Lung (tissue), 13 donors: ENCODE data around the gene GPR107. TPM values are rescaled to one million over a fixed set of nuclear protein-coding genes. Genes with fewer than 3 reads are reported as not detected.

ENCODE experiments used
- ATAC-seq: fragments of 200-7000 bp; cut with Tn5 transposase; one replicate; pipeline ENCODE4 v1.9.1; 2020; ENCODE audit warnings: moderate number of reproducible peaks; ENCODE audit not compliant: insufficient read depth, low FRiP score
- DNase-seq, 3 donors: peaks; one replicate each; pipeline ENCODE4 v3.0.0-alpha.2; 2013 to 2017
- H3K27ac ChIP-seq, 2 donors: one replicate each; pipeline ENCODE4 v1.5.1; 2013; ENCODE audit warnings: mild to moderate bottlenecking in 2 of 2, moderate library complexity in 2 of 2, control low read depth in 1 of 2, inconsistent platforms in 1 of 2, low read depth in 1 of 2, low read length in 1 of 2
- H3K27me3 ChIP-seq, 3 donors: one replicate each; pipeline ENCODE4 v1.5.1; 2013; ENCODE audit warnings: low read length in 2 of 3; ENCODE audit not compliant: control insufficient read depth in 3 of 3, insufficient read depth in 3 of 3
- H3K36me3 ChIP-seq, 4 donors: one replicate each; pipeline ENCODE4 v1.5.1; 2013; ENCODE audit warnings: low read length in 4 of 4, mild to moderate bottlenecking in 1 of 4, moderate library complexity in 1 of 4; ENCODE audit not compliant: control insufficient read depth in 4 of 4, insufficient read depth in 4 of 4
- H3K4me1 ChIP-seq, 5 donors: one replicate each; pipeline ENCODE4 v1.5.1; 2013; ENCODE audit warnings: low read length in 5 of 5, mild to moderate bottlenecking in 2 of 5, moderate library complexity in 1 of 5; ENCODE audit not compliant: control insufficient read depth in 5 of 5, insufficient read depth in 5 of 5
- H3K4me3 ChIP-seq: one replicate; pipeline ENCODE4 v1.5.1; 2013; ENCODE audit warnings: mild to moderate bottlenecking, control low read depth, moderate library complexity
- H3K9ac ChIP-seq, 2 donors: one replicate each; pipeline ENCODE4 v1.5.1; 2013; ENCODE audit warnings: low read length in 2 of 2, control low read depth in 1 of 2; ENCODE audit not compliant: insufficient read depth in 1 of 2
- H3K9me3 ChIP-seq, 4 donors: one replicate each; pipeline ENCODE4 v1.5.1; 2013; ENCODE audit warnings: low read length in 3 of 4, mild to moderate bottlenecking in 1 of 4, moderate library complexity in 1 of 4; ENCODE audit not compliant: control insufficient read depth in 4 of 4, insufficient read depth in 3 of 4
- WGBS, 2 donors: extraction: QIAGEN DNeasy Blood & Tissue Kit; methylation state at CpG; one replicate each; pipeline ENCODE4 v1.1.7; 2013; 5-methylcytosine and 5-hydroxymethylcytosine counted together
- polyA plus RNA-seq, 2 donors: library from polyadenylated mRNA; stranded (reverse); fragments of 200-250 nt; gene quantifications; one replicate each; pipeline ENCODE4 v1.2.1, GENCODE V29; 2013
- small RNA-seq: library from RNA; depleted of rRNA; stranded (forward); fragments of <200 nt; gene quantifications from one replicate; pipeline ENCODE3, GENCODE V24; 2014; ENCODE audit warnings: low replicate concordance
- total RNA-seq, 2 donors: library from RNA; depleted of rRNA in 1 of 2; stranded (reverse); fragments of >200 nt in 1 of 2; gene quantifications; one replicate each; pipeline ENCODE4 v1.2.1, GENCODE V29; 2014 to 2021
- TF ChIP-seq, protein P1 (sequence below): IDR thresholded peaks from 2 replicates; pipeline ENCODE4 v1.5.1; 2012; ENCODE audit warnings: mild to moderate bottlenecking; ENCODE audit errors: control extremely low read depth, extremely low read depth
- donor health status: control.
- donor health status: control.
- donor health status: Bipolar disorder and iron deficiency.
- donor health status: healthy.
- donor health status: DM: yes; HTN: yes; CAD: no.

GPR107 gene
- total and polyA plus RNA-seq, 4 donors, result 11.0 to 180 (median 33.2) TPM

DNA sequence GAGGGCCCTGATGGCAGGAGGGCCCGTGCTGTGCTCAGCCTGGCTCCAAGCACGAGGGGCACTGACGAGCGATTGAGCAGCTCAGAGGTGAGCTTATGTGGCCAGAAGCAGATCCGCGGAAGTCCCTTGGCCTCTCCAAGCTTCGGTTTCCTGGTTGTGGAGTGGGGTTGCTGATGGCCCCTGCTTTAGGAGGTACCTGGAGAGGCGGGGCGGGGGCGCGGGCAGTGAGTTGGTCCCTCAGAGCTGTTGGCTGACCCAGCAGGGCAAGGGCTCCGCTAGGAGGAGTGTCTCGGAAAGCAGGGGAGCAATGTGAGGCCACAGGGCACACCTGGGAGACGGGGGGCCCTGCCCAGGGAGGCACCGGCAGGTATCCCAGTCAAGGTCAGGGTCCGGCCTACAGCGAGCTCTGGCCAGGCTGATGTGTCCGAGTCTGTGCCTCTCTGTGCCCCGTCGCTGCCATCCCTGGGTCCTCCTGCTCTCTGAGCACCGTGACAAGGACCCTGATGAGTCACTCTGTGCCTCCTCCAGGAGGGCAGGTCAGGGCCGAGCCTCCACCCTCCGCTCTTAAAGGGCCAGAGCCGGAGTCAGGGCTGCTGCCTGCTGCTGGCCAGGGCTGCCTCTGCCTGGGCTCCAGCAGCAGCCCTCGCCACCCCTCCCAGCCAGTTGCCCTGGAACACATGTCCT, 133.3 kb downstream of the GPR107 start:
- Histone ChIP-seq H3K36me3 (no peaks in the 10 kb centered on the region), H3K27ac (no peak overlapping the region), H3K27me3 (no peaks in the 10 kb centered on the region), H3K4me1 (peaks cover 0 to 37% (median 4%) of the 10 kb centered on the region in 5 donors), H3K9ac (no peak overlapping the region), H3K9me3 (no peaks in the 10 kb centered on the region), H3K4me3 (no peak overlapping the region)
- ATAC-seq (peak; percentile 57), DNase-seq (no peak)
- WGBS, 2 donors, result 70 to 80% methylated on average over 25 of the region's 25 CpGs
- TF ChIP-seq, protein P1, sequence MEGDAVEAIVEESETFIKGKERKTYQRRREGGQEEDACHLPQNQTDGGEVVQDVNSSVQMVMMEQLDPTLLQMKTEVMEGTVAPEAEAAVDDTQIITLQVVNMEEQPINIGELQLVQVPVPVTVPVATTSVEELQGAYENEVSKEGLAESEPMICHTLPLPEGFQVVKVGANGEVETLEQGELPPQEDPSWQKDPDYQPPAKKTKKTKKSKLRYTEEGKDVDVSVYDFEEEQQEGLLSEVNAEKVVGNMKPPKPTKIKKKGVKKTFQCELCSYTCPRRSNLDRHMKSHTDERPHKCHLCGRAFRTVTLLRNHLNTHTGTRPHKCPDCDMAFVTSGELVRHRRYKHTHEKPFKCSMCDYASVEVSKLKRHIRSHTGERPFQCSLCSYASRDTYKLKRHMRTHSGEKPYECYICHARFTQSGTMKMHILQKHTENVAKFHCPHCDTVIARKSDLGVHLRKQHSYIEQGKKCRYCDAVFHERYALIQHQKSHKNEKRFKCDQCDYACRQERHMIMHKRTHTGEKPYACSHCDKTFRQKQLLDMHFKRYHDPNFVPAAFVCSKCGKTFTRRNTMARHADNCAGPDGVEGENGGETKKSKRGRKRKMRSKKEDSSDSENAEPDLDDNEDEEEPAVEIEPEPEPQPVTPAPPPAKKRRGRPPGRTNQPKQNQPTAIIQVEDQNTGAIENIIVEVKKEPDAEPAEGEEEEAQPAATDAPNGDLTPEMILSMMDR, result no peak

DNA sequence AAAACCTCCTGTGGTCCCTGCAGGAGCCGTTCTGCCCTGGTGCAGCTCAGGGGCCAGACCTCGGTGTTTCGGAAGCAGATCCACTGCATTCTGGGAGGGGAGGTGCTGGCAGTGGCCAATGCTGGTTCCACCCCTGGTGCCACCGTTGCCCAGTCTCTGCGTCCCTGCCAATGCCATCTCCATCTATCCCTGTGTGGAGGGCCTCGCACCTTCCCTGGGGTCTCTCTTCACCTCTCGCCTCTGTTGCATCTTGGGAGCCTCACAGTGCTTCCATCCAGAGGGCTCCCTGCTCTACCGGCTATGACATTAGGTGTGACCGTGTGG, 133.8 kb downstream of the GPR107 start:
- H3K27ac ChIP-seq, result no peak overlapping the region
- H3K4me3 ChIP-seq, result no peak overlapping the region
- TF ChIP-seq, protein P1, result no peak
- 85 to 86% methylated on average over 9 of the region's 9 CpGs for WGBS, 2 donors
- H3K36me3 ChIP-seq, result no peaks in the 10 kb centered on the region
- H3K9me3 ChIP-seq, result peaks cover 0 to 2% (median 0%) of the 10 kb centered on the region in 4 donors
- no peaks in the 10 kb centered on the region for H3K27me3 ChIP-seq
- no peak for DNase-seq
- H3K9ac ChIP-seq, result no peak overlapping the region
- H3K4me1 ChIP-seq, result peaks cover 0 to 39% (median 4%) of the 10 kb centered on the region in 5 donors
- ATAC-seq, result no peak

DNA sequence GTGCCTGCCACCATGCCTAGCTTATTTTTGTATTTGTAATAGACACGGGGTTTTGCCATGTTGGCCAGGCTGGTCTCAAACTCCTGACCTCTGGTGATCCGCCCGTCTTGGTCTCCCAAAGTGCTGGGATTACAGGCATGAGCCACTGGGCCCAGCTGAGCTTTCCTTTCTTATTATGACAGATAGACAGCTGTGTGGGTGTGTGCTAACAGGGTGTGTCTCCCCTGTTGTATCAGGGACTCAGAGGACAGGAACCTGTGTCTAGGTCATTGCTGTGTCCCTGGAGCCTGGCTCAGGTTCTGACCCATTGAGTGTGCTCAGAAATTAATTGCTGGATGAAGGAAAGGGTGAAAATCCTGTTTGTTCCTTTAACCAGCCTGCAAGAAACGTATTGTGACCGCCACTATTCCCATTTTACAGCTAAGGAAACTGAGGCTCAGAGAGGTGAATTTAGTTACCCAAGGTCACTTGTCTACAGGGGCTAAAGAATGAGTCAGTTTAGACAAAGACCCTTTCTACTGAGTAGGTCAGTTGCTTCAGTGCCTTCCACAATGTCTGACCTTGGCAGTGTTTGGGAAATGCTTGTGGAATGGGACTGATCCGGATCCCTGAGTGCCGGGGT, 135.3 kb downstream of the GPR107 start:
- H3K9me3 ChIP-seq, result peaks cover 0 to 2% (median 0%) of the 10 kb centered on the region in 4 donors
- H3K27ac ChIP-seq, result no peak overlapping the region
- 93% methylated on average over 7 of the region's 7 CpGs for WGBS, 2 donors
- H3K27me3 ChIP-seq, result no peaks in the 10 kb centered on the region
- peaks cover 0 to 42% (median 4%) of the 10 kb centered on the region in 5 donors for H3K4me1 ChIP-seq
- ATAC-seq (no peak), DNase-seq (no peak)
- TF ChIP-seq, protein P1, result no peak
- H3K36me3 ChIP-seq, result no peaks in the 10 kb centered on the region
- H3K9ac ChIP-seq, result no peak overlapping the region
- no peak overlapping the region for H3K4me3 ChIP-seq

Small RNA genes lying within 50 kb of the gene (small RNA-seq; reads per million reads assigned to genes)
- gene RF00019, result not detected

Other genes starting within 250 kb of the GPR107 start
- 10 to 100 TPM; 22.0 to 34.8 TPM for gene TOR1A, start 229.8 kb upstream of the GPR107 start, total RNA-seq
- 10 to 100 TPM; 19.1 to 41.8 TPM for gene TOR1A, start 229.8 kb upstream of the GPR107 start, polyA plus RNA-seq
- gene C9orf78, start 218.6 kb upstream of the GPR107 start, total RNA-seq, result 10 to 100 TPM; 28.3 to 34.4 TPM
- 10 to 100 TPM; 37.1 to 57.9 TPM for gene C9orf78, start 218.6 kb upstream of the GPR107 start, polyA plus RNA-seq
- gene USP20, start 218.4 kb upstream of the GPR107 start, total RNA-seq, result 10 to 100 TPM; 22.0 to 24.1 TPM
- 10 to 100 TPM; 15.7 to 20.9 TPM for gene USP20, start 218.4 kb upstream of the GPR107 start, polyA plus RNA-seq
- gene FNBP1, start 10.7 kb upstream of the GPR107 start, total RNA-seq, result 10 to 100 TPM; 34.5 to 94.3 TPM
- 10 to 100 TPM; 16.0 to 24.5 TPM for gene FNBP1, start 10.7 kb upstream of the GPR107 start, polyA plus RNA-seq
- gene NCS1, start 118.5 kb downstream of the GPR107 start, total RNA-seq, result 10 to 100 TPM in 1 of 2 donors, 1 to 10 TPM in 1; 7.0 to 27.5 TPM
- 1 to 10 TPM; 5.8 to 6.1 TPM for gene NCS1, start 118.5 kb downstream of the GPR107 start, polyA plus RNA-seq
- 1 to 10 TPM; 4.7 to 5.2 TPM for gene HMCN2, start 211.9 kb downstream of the GPR107 start, total RNA-seq
- 1 to 10 TPM; 2.1 to 2.6 TPM for gene HMCN2, start 211.9 kb downstream of the GPR107 start, polyA plus RNA-seq